ENCODE measurements around the gene SYDE1.

GRCh38 chr19:15099017-15099582 lies 8.1 kb upstream of the SYDE1 start:
- TF ChIP-seq CTCF (IDR thresholded peaks at IDR 0.05), result no peak
- no peak for TF ChIP-seq EZH2 (IDR thresholded peaks at IDR 0.05; ENCODE audit: borderline replicate concordance, insufficient read depth, low read depth, low read length, poor library complexity, severe bottlenecking)

Measured in B cell (primary cell).